K562 (cell line): ENCODE measurements around the gene SOCS3. TPM values are rescaled to one million over a fixed set of nuclear protein-coding genes. Genes with fewer than 3 reads are reported as not detected.

ENCODE experiments used
- ARNT ChIP-seq, 2 experiments: fragments of 450-650 bp; IDR thresholded peaks; 2 replicates each; pipeline ENCODE4 v1.6.1; 2016; ENCODE audit warnings: mild to moderate bottlenecking in 1 of 2
- FOXP1 ChIP-seq: sonication (generic); formaldehyde crosslinking; IDR thresholded peaks from 2 replicates; pipeline ENCODE4 v1.8.0; 2022; ENCODE audit warnings: mild to moderate bottlenecking, missing genetic modification reagents
- MCM3 ChIP-seq: fragments of 450-650 bp; IDR thresholded peaks from 2 replicates; pipeline ENCODE4 v1.6.1; 2016
- MYBL2 ChIP-seq, 2 experiments: fragments of 450-650 bp in 1 of 2; sonication (generic) in 1 of 2; formaldehyde crosslinking in 1 of 2; IDR thresholded peaks; 2 replicates each; pipeline versions ENCODE4 v1.6.1 to v1.8.1; 2017 to 2022; ENCODE audit warnings: borderline replicate concordance in 1 of 2, inconsistent platforms in 1 of 2, low read depth in 1 of 2, mild to moderate bottlenecking in 1 of 2, missing genetic modification reagents in 1 of 2, moderate library complexity in 1 of 2
- MYNN ChIP-seq, 2 experiments: sonication (generic); formaldehyde crosslinking in 1 of 2; IDR thresholded peaks; 2 replicates each; pipeline versions ENCODE4 v1.5.0 to v1.6.1; 2016 to 2020; ENCODE audit warnings: antibody characterized with exemption in 1 of 2, missing genetic modification reagents in 1 of 2
- NFATC3 ChIP-seq: fragments of 450-650 bp; IDR thresholded peaks from 2 replicates; pipeline ENCODE4 v1.6.1; 2017; ENCODE audit warnings: mild to moderate bottlenecking
- NFIX ChIP-seq: fragments of 250-450 bp; sonication (Bioruptor Pico); IDR thresholded peaks from 2 replicates; pipeline ENCODE4 v1.4.0; 2020; ENCODE audit warnings: low read depth, mild to moderate bottlenecking, moderate library complexity
- SREBF2 ChIP-seq: sonication (generic); formaldehyde crosslinking; IDR thresholded peaks from 2 replicates; pipeline ENCODE4 v1.4.0; 2020; ENCODE audit warnings: mild to moderate bottlenecking, missing genetic modification reagents
- SRSF9 ChIP-seq: fragments of 200-400 bp; formaldehyde crosslinking; IDR thresholded peaks from 2 replicates; pipeline ENCODE4 v1.6.1; 2017; ENCODE audit warnings: low read depth, low read length, borderline replicate concordance
- STAT5B ChIP-seq: fragments of 250-450 bp; sonication (Bioruptor Pico); IDR thresholded peaks from 2 replicates; pipeline ENCODE4 v1.8.0; 2021; ENCODE audit warnings: mild to moderate bottlenecking, inconsistent platforms
- TCF7L2 ChIP-seq: fragments of 150-350 bp; IDR thresholded peaks from 2 replicates; pipeline ENCODE4 v1.6.1; 2016; ENCODE audit warnings: low read depth, mild to moderate bottlenecking, low read length, moderate library complexity
- YBX1 ChIP-seq: fragments of 450-650 bp; IDR thresholded peaks from 2 replicates; pipeline ENCODE4 v1.7.1; 2016; ENCODE audit warnings: mild to moderate bottlenecking
- ZC3H11A ChIP-seq: IDR thresholded peaks from 2 replicates; pipeline ENCODE4 v1.6.1; 2012; ENCODE audit warnings: low read depth, low read length, improper control_type of control experiment
- ZC3H4 ChIP-seq: sonication (generic); formaldehyde crosslinking; IDR thresholded peaks from 2 replicates; pipeline ENCODE4 v1.9.0; 2021; ENCODE audit warnings: missing genetic modification reagents, borderline replicate concordance
- ZNF121 ChIP-seq: sonication (generic); formaldehyde crosslinking; conservative IDR thresholded peaks from 2 replicates; pipeline ENCODE4 v1.8.0; 2022; ENCODE audit warnings: missing genetic modification reagents
- ZNF445 ChIP-seq: fragments of 250-450 bp; sonication (Bioruptor Pico); IDR thresholded peaks from 2 replicates; pipeline ENCODE4 v1.4.0; 2020; ENCODE audit warnings: low read depth, mild to moderate bottlenecking, moderate library complexity
- ZNF57 ChIP-seq: fragments of 450-650 bp; formaldehyde crosslinking; IDR thresholded peaks from 2 replicates; pipeline ENCODE4 v1.4.0; 2020; ENCODE audit warnings: mild to moderate bottlenecking, moderate library complexity
- ZNF586 ChIP-seq: fragments of 450-650 bp; formaldehyde crosslinking; conservative IDR thresholded peaks from 2 replicates; pipeline ENCODE4 v1.4.0; 2020; ENCODE audit warnings: mild to moderate bottlenecking, moderate library complexity
- polyA plus RNA-seq, 8 experiments: library from polyadenylated mRNA; depleted of rRNA in 4 of 8; stranded (reverse) in 5 of 8; unstranded in 3 of 8; fragments of >200 nt; fragmentation: Nextera tagmentation in 2 of 8; fragmentation: Illumina TruSeq in 1 of 8; extraction: Ambion mirVana in 2 of 8; extraction: Trizol in 1 of 8; gene quantifications; 2 replicates each; pipeline versions ENCODE4 v1.2.1 to v1.2.3, GENCODE V29; 2011 to 2014; ENCODE audit warnings: inconsistent platforms in 1 of 8, missing spikeins in 1 of 8
- total RNA-seq, 7 experiments: library from RNA; depleted of rRNA in 6 of 7; stranded (reverse); fragments of >200 nt in 6 of 7; fragmentation: Illumina TruSeq in 2 of 7; extraction: Trizol in 2 of 7; gene quantifications; 2 replicates each; pipeline versions ENCODE4 v1.2.1 to v1.2.3, GENCODE V29; 2011 to 2021; ENCODE audit warnings: low replicate concordance in 1 of 7
- TF ChIP-seq, protein P1 (sequence below): fragments of 450-650 bp; IDR thresholded peaks from 2 replicates; pipeline ENCODE4 v1.6.1; 2016; ENCODE audit warnings: borderline replicate concordance
- TF ChIP-seq, protein P2 (sequence below): sonication (generic); formaldehyde crosslinking; IDR thresholded peaks from 2 replicates; pipeline ENCODE4 v1.8.1; 2023; ENCODE audit warnings: mild to moderate bottlenecking, missing genetic modification reagents, moderate library complexity
- TF ChIP-seq, protein P3 (sequence below): sonication (generic); formaldehyde crosslinking; IDR thresholded peaks from 2 replicates; pipeline ENCODE4 v1.8.0; 2022; ENCODE audit warnings: mild to moderate bottlenecking, missing genetic modification reagents

The SOCS3 gene
- total and polyA plus RNA-seq, 9 of the 15 experiments (the other 6 are each of a cell fraction or from before 2014, with no cell fraction given) = 0.56 to 38.9 (median 13.7) TPM

DNA sequence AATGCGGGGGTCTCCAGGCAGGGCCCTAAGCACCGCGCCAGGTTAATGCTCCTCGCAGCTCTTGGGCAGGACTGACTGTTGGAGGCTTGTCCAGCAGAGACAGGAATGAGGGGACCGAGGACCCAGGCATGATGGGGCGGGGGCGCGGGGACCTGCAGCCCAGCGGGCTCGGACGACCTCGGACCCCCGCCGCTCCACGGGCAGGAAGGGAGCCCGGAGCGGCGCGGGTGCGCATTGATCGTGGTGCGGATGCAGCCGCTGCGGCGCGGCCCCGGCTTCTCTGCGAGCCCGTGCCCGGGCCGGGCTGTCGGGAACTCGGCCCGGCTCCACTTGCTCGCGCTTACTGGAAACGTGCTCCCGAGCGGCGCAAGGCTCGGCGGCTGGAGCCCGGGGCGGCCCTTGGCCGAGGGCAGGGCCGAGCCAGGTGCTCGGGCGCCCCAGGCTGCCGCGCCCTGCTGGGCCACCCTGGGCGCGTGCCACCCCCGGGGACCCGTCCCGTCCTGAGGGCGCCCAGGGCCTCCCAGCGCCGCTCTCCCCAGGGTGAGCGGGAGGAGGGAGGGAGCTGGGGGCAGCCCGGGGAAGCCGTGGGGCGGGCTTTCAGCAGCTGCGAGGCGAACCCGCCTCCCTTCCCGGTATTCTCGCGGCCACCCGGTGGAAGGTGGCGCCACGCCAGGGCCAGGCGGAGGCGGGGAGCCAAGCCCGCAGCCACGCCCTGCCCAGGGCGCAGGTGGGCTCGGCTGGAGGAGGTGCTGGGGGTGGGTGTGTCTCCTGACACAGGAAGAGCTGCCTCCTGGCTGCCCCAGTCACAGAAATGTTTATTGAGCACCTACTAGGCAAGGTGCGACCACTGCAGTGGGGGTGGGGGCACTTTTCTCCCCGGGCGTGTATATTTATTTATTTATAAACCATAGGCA lies 45.9 kb downstream of the SOCS3 start (continued):
- TF ChIP-seq, protein P1, sequence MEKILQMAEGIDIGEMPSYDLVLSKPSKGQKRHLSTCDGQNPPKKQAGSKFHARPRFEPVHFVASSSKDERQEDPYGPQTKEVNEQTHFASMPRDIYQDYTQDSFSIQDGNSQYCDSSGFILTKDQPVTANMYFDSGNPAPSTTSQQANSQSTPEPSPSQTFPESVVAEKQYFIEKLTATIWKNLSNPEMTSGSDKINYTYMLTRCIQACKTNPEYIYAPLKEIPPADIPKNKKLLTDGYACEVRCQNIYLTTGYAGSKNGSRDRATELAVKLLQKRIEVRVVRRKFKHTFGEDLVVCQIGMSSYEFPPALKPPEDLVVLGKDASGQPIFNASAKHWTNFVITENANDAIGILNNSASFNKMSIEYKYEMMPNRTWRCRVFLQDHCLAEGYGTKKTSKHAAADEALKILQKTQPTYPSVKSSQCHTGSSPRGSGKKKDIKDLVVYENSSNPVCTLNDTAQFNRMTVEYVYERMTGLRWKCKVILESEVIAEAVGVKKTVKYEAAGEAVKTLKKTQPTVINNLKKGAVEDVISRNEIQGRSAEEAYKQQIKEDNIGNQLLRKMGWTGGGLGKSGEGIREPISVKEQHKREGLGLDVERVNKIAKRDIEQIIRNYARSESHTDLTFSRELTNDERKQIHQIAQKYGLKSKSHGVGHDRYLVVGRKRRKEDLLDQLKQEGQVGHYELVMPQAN = peak; percentile 30; the same call in 1 of the 2 replicates
- TF ChIP-seq, protein P2, sequence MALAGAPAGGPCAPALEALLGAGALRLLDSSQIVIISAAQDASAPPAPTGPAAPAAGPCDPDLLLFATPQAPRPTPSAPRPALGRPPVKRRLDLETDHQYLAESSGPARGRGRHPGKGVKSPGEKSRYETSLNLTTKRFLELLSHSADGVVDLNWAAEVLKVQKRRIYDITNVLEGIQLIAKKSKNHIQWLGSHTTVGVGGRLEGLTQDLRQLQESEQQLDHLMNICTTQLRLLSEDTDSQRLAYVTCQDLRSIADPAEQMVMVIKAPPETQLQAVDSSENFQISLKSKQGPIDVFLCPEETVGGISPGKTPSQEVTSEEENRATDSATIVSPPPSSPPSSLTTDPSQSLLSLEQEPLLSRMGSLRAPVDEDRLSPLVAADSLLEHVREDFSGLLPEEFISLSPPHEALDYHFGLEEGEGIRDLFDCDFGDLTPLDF (CRISPR knock-in tag) = 0 out of 2 replicates have a peak, but pooled peaks have one; percentile 23
- TF ChIP-seq SRSF9 (no peak), ZNF57 (CRISPR knock-in tag) (no peak), MCM3 (no peak), YBX1 (no peak), FOXP1 (CRISPR knock-in tag) (0 out of 2 replicates have a peak, but pooled peaks have one; percentile 12), NFIX (CRISPR knock-in tag) (no peak), ZC3H4 (no peak; the same call in 1 of the 2 replicates), ZNF586 (CRISPR knock-in tag) (no peak), MYNN (IDR thresholded peaks at IDR 0.05) (peak; percentile 58; the same call in 1 of the 2 replicates), MYNN (CRISPR knock-in tag; IDR thresholded peaks at IDR 0.05) (no peak), ZNF121 (CRISPR knock-in tag) (no peak), ARNT (IDR thresholded peaks at IDR 0.05) (no peak), STAT5B (CRISPR knock-in tag) (no peak), MYBL2 (IDR thresholded peaks at IDR 0.05; ENCODE audit: low read depth) (no peak), MYBL2 (CRISPR knock-in tag; IDR thresholded peaks at IDR 0.05; ENCODE audit: borderline replicate concordance) (no peak), ZNF445 (no peak), TCF7L2 (no peak), ZC3H11A (no peak), SREBF2 (no peak), NFATC3 (no peak)
- TF ChIP-seq, protein P3, sequence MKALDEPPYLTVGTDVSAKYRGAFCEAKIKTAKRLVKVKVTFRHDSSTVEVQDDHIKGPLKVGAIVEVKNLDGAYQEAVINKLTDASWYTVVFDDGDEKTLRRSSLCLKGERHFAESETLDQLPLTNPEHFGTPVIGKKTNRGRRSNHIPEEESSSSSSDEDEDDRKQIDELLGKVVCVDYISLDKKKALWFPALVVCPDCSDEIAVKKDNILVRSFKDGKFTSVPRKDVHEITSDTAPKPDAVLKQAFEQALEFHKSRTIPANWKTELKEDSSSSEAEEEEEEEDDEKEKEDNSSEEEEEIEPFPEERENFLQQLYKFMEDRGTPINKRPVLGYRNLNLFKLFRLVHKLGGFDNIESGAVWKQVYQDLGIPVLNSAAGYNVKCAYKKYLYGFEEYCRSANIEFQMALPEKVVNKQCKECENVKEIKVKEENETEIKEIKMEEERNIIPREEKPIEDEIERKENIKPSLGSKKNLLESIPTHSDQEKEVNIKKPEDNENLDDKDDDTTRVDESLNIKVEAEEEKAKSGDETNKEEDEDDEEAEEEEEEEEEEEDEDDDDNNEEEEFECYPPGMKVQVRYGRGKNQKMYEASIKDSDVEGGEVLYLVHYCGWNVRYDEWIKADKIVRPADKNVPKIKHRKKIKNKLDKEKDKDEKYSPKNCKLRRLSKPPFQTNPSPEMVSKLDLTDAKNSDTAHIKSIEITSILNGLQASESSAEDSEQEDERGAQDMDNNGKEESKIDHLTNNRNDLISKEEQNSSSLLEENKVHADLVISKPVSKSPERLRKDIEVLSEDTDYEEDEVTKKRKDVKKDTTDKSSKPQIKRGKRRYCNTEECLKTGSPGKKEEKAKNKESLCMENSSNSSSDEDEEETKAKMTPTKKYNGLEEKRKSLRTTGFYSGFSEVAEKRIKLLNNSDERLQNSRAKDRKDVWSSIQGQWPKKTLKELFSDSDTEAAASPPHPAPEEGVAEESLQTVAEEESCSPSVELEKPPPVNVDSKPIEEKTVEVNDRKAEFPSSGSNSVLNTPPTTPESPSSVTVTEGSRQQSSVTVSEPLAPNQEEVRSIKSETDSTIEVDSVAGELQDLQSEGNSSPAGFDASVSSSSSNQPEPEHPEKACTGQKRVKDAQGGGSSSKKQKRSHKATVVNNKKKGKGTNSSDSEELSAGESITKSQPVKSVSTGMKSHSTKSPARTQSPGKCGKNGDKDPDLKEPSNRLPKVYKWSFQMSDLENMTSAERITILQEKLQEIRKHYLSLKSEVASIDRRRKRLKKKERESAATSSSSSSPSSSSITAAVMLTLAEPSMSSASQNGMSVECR = peak; percentile 61; the same call in 1 of the 2 replicates
